ENCODE results near the gene WTAP.
"Not testable (repeated sequence)": the region's sequence is repeated elsewhere in the genome, so short reads cannot be mapped to it uniquely, and the experiment has no call there.

The WTAP gene

GRCh38 chr6:159726918-159727716, at the start of gene WTAP:
WTAP (plus strand) TSS chr6:159727506; CDS start chr6:159736266, 8,760 bp downstream.
- DNase-seq, result peak; percentile 93

- no peak for DNase-seq
These were observed 49.7 kb upstream of the WTAP start for GRCh38 chr6:159677506-159678165.

- no peak for DNase-seq
These were observed 48.7 kb upstream of the WTAP start for GRCh38 chr6:159678574-159678973.

- DNase-seq, result peak; percentile 5
These were observed 47.9 kb upstream of the WTAP start for GRCh38 chr6:159679091-159680077.

GRCh38 chr6:159680104-159680503, 47.2 kb upstream of the WTAP start:
- DNase-seq, result no peak

GRCh38 chr6:159681191-159681880, 46.0 kb upstream of the WTAP start:
- no peak for DNase-seq

- DNase-seq, result no peak
These were observed 45.0 kb upstream of the WTAP start for GRCh38 chr6:159682295-159682694.

- DNase-seq, result no peak
These were observed 44.5 kb upstream of the WTAP start for GRCh38 chr6:159682810-159683209.

- DNase-seq, result no peak
These were observed 43.3 kb upstream of the WTAP start for GRCh38 chr6:159684013-159684304.

GRCh38 chr6:159686040-159686439, 41.3 kb upstream of the WTAP start:
- DNase-seq, result no peak

- DNase-seq, result no peak
These were observed 40.6 kb upstream of the WTAP start for GRCh38 chr6:159686703-159687102.

GRCh38 chr6:159687341-159687740, 40.0 kb upstream of the WTAP start:
- no peak for DNase-seq

GRCh38 chr6:159688266-159688905, 38.9 kb upstream of the WTAP start:
- DNase-seq, result no peak

- DNase-seq, result no peak
These were observed 38.3 kb upstream of the WTAP start for GRCh38 chr6:159689001-159689400.

GRCh38 chr6:159690135-159690534, 37.2 kb upstream of the WTAP start:
- not testable (repeated sequence) for DNase-seq

- peak; percentile 85 for DNase-seq
These were observed 36.0 kb upstream of the WTAP start for GRCh38 chr6:159691133-159691962.

- no peak for DNase-seq
These were observed 35.4 kb upstream of the WTAP start for GRCh38 chr6:159691963-159692287.

- DNase-seq, result peak; percentile 25
These were observed 34.8 kb upstream of the WTAP start for GRCh38 chr6:159692303-159693127.

- DNase-seq, result peak; percentile 71
These were observed 34.0 kb upstream of the WTAP start, which contains the start of gene SOD2 for GRCh38 chr6:159693128-159693893. SOD2 (minus strand) TSS chr6:159693241; CDS start chr6:159693167, 74 bp downstream.
